Ureter (tissue), 1 donor: ENCODE results near the gene CHID1. TPM values are rescaled to one million over a fixed set of nuclear protein-coding genes. Genes with fewer than 3 reads are reported as not detected.
A peak's percentile ranks its signal among the peaks of the same experiment; 100 is the strongest.

Experiments used
- DNase-seq: peaks from one replicate; pipeline ENCODE4 v3.0.0-alpha.2; 2020; ENCODE audit warnings: low spot score
- total RNA-seq: library from RNA; stranded (reverse); gene quantifications from one replicate; pipeline ENCODE4 v1.2.4, GENCODE V29; 2023
- donor health status: DM: yes; HTN: yes; CAD: no.

The CHID1 gene
- total RNA-seq, 1 donor from 2014 or later = 116 TPM

DNA sequence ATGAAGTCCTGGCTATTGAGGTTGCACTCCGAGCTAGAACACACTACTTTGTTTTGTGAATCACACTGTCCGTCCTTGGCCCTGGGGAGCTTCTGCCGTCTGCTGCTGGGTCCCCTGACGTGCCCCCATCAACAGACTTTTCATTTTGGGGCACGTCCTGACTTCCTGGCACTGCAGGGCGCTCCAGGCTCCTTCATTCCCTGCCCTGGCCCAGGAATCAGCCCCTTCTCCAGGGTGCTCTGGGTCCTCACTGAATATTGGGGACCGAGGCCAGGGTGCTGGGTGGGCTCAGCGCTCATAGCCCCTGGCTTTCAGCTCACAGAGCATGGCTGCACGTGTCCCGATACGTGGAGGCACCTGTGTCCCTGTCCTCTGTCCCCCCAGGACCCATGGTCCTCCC lies 45.7 kb downstream of the CHID1 start:
- DNase-seq = no peak

DNA sequence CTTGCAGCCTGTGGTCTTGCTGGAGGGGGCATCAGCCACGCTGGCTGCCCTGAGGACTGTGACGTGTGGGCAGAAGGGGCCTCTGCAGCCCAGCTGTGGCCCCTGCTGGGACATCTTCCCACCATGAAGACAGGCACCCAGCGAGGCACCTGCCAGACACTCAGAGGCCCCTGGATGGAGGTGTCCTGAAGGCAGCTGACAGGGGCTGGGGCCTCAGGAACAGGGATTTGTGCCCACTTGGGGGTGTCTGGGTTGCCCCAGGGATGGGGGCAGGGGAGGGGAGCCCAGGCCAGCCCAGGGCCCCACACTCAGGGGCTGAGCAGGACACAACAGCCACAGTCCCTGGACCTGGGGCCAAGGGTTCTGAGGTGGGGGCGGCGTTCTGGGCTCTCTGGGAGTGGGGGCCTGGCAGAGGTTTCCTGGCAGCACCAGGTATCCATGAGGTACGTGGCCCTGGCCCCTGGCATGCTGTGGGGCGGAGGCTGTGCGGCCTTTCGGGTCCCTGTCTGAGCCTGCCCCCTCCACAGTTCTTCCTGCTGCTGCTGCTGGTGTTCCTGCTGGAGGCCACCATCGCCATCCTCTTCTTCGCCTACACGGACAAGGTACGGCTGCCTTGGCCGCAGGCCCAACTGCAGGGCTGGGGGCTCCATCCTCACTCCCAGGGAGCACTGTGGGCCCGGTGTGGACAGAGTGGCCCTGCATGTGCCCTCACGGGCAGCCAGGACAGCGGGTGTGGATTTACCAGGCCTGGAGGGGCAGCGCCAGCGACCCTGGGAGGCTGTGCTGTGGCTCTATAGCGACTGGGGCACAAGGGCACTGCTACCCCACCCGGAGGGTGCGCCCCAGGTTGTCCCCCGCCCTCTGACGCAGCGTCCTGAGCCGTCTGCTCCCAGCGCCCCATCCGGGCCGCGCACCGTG lies 46.4 kb downstream of the CHID1 start:
- no peak for DNase-seq

DNA sequence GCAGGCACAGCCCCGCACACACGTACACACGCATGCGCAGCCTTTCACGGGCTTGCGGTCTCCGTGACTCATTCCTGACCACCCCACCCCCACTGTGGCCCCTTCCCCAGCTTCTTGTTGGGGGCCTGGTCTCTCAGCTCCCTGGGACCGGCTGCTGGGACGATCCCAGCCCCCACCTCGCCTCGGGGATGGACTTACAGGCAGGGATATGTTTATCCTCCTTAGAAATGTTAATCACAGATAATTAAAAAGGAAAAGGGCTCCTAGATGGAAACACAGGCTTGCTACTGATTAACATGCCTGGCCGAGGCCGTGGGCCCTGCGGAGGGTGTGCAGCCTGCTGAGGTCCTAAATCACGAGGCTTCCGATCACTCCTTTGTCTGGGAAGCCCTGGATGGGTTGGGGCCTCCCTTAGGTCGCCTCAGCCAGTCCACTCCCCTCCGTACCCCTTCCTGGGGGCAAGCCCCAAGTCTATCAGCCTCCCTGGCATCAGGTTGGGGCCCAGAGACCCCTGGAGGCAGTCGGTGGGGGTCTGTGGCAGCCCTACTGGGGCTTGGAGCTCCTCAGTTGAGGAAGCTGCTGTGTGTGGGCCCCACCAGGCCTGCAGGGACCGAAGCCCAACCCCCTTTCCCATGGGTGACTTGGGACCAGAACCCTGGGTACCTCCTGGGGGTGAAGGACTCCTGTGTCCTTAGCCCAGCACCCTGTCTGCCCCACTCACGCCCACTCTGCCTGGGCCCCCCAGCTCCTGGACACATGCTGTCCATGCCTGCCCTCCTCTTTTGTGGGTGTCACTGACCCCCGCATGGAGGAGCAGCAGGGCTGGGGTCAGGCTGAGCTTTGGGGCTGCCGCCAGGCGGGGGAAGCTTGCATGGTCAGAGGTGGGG lies 47.3 kb downstream of the CHID1 start:
- no peak for DNase-seq

DNA sequence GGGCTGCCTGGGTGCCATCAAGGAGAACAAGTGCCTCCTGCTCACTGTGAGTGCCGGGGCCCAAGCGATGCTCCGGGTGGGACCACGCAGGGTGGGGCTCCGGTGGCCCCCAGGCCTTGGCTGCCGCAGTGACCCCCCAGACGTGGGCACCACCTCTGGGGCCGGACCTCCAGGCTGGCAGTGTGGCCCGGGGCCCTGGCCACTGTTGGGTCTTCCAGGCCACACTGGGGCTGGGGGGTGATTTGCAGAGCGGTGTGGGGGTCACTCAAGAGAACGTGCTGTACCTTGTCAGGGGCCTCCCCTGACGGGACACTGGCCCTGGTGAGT lies 48.0 kb downstream of the CHID1 start:
- DNase-seq = no peak

DNA sequence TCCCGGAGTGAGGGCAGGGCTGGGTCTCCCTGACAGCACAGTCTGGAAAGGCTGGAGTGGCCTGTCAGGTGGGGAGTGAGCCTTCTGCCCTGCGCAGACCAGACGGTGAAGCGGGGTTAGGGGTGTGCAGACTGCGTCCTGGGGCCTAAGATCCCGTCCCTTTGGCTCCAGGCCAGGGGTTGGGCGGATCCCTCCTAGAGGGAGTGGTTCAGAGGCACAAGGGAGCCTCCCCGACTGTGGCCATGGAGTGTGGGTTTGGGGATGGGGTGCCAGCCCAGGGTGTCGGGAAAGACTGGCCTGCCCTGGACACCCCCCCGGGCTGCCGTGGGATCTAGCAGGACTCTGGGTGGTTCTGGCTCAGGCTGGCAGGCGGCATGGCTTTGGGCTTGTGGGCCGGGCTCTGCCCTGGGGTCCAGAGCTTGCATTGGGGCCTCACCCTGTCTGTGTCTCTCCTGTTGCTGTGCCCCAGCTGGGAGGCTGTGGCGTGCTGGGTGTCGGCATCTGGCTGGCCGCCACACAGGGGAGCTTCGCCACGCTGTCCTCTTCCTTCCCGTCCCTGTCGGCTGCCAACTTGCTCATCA lies 48.4 kb downstream of the CHID1 start:
- no peak for DNase-seq

DNA sequence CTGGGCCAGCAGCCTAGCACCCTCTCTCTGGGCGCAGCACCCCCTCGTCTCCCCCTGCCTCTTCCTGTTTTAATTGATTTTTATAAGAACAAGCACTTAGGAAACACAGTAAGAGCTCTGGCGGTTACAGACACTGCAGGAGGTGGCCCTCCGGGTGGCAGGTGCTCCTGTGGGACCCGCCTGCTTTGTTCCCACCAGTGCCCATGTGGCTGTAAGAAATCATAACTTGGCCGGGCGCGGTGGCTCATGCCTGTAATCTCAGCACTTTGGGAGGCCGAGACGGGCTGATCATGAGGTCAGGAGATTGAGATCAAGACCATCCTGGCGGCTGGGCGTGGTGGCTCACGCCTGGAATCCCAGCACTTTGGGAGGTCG lies 49.5 kb downstream of the CHID1 start:
- no peak for DNase-seq

DNA sequence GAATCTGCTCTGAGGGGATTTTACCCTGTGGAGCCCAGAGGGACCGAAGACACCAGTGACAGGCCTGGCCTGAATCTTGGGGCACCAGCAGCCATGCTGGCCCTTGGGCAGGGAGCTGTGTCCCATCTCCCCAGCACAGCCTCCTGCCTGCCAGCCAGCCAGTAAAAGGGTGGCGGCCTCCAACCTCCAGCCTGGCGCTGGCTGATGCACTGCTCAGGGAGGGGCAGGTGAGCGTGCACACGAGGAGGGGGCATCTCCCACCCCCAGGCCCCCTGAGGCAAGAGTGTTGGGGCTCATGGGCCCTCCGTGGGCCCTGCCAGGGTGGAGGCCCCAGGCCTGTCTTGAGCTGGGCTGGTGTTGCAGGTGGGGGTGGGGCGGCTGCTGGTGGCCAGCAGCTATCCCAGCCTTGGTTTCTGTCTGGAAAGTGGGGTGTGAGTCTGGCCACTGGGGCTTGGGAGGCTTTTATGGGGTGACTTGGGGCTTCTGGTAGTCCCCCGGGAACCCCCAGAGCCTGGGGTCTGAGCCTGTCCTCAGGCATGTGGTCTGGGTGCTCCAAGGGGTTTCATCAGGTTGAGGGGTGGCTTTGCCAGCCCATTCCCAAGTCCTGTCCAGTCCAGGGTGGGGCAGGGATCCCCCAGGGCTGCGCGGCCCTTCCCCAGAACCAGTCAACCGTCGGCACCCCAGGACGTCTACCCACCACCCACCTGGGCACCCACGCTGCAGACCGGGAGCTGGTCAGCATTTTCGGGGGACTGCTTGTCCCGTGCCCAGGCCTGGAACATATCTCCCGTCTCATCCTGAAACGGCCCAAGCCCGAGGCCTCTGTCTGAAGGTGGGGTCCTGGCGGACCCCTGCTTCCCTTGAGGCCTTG lies 50.1 kb downstream of the CHID1 start:
- no peak for DNase-seq

DNA sequence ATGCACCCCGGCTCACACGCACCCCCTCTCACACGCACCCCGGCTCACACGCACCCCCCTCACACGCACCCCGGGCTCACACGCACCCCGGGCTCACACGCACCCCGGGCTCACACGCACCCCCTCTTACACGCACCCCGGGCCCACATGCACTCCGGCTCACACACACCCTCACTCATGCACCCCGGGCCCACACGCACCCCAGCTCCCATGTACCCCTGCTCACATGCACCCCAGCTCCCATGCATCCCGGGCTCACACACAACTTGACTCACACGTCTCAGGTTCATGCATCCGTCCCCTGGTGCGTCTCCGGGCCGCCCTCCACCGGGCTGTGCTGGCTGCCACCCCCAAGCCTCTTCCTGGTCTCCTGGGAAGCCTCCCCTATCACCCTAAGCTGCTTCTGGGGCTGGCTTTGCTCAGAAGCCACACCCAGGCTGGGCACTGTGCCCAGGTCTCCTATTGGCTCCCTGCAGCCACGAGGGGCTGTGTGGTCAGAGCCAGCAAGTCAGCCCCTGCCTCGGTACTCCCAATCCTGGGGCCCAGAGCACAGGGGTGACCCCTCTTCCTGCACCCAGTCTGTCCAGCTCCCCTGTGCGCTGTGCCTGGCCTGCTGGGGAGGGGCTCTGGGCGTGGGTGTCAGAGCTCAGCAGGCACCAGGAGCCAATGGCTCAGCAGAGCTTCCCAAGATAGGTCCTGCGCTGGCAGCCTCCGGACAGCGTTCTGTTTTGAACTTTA lies 51.0 kb downstream of the CHID1 start:
- DNase-seq = peak; percentile 89

DNA sequence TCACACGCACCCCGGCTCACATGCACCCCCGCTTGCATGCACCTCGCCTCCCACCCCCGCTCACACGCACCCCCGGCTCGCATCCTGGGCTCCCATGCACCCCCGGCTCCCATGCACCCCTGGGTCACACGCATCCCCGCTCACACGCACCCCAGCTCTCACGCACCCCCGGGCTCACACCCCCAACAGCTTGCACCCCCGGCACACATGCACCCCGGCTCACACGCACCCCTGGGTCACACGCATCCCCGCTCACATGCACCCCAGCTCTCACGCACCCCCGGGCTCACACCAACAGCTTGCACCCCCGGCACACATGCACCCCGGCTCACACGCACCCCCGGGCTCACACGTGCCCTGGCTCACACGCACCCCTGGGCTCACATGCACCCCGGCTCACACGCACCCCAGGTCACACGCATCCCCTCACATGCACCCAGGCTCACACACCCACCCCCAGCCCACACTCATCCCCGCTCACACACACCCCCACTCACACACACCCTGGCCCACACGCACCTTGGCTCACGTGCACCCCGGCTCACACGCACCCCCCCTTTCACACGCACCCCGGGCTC lies 51.8 kb downstream of the CHID1 start:
- no peak for DNase-seq

DNA sequence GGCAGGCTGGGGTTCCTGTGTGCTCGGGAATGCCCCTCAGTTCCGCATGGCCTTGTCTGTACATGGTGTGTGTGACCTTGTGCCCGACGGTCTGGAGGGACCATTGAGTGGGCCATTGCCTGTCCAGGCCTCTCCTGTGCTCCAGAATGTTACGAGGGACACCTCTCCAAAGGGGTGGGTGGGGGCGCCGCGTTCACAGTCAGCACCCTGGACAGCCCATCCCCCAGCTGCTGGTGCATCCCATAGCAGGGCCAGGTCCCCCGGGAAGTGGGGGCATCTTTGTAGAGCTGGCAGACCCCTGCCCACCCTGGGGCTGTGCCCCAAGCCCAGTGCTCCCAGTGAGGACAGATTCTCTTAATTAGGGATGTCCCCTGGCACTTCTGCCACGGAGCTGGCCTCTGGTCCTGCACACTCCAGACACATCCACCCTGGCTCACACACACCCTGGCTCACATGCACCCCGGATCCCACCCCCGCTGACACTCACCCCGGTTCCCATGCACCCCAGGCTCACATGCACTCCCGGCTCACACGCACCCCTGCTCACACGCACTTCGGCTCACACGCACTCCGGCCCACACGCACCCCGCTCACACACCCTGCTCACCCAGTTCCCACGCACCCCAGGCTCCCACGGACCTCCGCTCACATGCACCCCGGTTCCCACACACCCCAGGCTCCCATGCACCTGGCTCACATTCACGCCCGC lies 52.4 kb downstream of the CHID1 start:
- no peak for DNase-seq

DNA sequence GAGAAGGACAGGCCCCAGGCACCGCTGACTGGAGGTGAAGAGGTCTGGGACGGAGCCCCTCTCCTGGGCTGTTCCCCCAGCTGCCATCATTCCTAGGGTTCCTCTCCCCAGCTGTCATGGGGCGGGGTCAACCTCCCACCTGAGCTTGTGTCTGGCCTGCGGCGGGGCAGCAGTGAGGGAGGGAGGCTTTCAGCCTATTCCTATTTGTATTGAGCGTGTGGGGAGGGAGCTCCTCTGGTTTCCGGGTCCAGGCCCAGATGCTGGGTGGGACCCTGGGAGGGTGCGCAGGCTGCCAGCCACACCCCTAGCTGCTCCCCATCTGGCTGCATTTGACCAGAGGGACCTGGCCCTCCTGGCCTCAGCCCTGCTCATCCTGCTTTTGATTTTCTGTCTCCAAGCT lies 54.2 kb downstream of the CHID1 start:
- no peak for DNase-seq

DNA sequence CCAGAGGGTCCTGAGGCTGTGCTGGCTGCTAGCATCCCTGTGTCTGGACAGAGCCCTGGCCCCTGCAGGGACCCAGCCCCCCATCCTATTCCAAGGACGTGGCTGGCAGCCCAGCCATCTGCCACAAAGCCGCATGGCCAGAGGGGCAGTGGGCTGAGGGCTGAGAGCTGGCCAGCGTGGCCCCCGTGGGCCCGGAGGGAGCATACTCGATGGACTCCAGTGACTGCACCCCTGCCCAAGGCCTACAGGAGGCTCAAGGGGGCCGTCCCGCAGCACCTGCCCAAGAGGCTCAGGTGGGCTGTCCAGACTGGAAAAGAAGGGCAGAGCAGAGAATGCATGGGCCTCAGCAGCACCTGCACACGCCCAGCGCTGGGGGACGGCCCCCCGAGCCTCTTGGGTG lies 54.8 kb downstream of the CHID1 start:
- DNase-seq = no peak

DNA sequence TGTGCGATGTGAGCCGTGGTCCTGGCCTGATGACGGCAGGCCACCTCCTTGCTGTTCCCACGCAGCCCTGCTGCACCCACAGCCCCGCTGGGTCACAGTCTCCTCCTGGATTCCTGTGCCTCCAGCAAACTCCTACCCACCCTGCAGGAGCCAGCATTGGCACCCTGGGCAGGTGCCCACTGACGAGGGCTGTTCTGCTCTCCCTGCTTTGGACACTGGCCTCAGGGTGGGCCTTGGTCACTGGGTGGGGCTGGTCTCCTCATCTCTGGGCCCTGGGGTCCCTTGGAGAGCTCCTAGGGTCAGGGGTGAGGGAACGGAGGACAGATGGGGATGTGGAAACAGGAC lies 55.3 kb downstream of the CHID1 start:
- no peak for DNase-seq

DNA sequence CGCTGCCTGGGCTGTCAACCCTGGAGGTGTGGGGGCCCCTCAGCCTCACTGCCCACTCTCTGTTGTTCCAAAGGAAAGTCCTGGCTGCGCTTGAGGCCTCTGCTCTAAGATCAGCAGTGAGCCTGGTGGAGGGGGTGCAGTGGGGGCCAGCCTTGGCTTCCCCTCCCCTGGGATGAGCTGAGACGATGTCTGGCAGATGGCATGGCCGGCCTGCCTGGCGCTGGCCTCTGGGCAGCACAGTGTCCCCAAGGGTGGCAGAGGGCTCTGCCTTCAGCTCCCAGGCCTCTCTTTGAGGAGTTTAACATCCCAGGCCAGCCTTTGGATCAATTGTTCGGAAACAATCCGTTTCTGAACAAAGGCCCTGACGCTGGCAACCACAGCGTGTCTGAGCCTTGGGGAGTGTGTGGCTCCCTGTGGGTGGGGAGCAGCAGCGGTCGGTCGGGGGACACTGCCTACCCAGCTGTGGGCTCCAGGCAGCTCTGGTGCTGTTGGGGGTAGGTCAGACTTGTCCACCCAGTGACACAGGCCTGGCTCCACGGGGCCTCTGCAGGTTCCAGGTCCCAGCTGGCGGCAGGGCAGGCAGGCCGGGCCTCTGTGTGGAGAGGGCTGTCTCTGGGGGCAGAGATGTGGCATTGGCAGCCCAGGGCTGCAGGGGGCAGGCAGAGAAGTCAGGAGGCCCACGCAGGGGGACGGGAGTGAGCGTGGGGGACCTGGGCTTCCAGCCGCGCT lies 55.8 kb downstream of the CHID1 start:
- DNase-seq = no peak

DNA sequence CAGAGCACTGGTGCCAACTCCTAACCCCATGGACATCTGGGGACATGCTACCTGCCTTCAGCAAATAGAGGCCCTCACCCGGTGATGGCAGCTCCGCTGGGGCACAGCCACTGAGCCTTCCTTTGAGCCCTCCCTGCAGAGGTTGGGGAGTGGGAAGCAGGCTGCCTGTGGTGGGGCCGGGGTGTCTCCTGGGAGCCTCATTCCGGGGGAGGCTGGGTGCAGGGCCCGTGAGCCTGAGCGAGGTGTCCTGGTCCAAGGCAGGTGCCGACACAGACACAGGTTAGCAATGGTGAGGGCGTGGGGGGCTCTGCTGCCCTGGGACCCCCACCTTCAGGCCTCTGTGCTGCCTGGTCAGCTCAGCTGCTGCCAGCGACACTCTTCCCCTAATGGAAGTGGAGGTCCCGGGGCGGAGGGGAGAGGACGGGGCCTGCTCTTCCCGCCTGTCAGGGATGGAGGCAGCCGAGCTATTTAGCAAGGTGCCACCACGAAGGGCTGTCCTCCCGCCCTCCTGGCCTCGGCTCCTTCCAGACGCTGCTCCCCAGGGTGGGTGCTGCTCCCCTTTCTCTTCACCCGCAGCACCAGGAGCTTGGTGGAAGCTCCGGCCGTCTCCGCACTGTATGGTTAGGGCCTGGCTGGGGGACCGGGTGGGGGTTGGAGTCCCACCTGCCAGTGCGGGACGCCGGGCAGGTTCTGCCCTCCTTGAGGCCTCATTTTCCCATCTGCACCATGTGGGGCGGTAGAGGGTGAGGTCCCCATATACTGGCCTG lies 56.7 kb downstream of the CHID1 start:
- DNase-seq = no peak

DNA sequence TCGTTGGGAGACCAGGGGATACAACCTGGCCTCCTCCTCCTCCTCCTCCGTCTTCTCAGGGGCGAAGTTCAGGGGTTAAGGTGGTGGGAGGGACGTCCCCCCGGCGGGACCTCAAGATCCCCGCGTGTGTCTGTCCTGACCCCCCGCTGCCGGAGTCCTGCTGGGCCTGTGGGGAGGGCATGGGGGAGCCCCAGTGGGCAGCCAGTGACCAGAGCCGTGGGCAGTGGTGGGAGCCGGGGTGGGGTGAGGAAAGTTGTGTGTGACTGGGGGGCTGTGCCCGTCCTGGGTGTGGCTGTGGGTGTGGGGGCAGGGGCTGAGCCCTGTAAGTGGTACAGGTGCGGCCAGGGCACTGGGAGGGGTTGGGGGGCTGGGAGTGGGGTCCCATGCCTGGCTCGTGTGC lies 57.8 kb downstream of the CHID1 start:
- DNase-seq = no peak

DNA sequence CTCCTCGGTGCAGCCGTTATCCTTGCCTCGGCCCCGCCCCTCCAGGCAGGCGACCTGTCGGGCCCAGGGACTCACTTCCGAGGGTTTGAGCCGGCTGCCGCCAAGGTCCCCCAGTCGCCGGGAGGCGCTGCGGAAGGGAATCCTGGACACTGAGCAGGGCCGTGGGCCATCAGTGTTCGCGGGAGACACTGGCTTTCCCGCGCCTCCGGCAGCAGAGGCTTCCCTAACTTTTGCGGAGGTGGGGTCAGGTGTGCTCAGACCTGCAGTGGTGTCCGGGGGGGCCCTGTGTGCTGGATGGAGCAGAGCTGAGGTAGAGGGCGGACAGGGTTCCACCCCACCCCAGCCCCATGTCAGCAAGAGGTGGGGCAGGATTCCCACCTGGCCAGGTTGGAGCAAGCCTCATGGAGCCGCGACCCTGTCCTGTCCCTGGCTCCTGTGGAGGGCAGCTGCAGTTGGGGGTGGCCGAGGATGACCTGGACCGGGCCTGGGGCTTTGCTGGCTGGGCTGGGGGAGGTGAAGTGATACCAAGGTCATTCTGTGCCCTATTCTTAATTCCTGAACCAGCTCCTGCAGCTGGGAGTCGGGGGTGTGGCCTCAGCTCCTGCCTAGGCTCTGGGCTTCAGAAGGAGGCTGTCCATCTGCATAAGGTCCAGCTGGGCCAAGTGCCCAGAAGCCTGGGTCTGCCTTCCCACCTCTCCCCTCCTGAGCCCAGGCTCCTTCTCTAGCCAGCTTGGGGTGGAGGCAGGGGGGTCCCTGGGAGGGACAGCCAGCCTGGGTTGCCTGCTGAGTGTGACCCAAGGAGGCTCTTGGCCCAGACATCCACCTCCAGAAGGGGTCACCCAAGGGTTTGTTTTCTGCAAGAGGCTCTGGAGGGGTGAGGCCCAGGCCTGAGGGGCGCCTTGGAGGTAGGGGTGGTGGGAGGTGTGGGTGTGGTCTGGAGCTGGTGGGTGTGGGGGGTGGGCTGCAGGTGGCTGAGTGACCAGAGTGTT lies 59.5 kb downstream of the CHID1 start:
- no peak for DNase-seq
